B cell (primary cell): ENCODE measurements around the gene CLDN6. TPM values are rescaled to one million over a fixed set of nuclear protein-coding genes. Genes with fewer than 3 reads are reported as not detected.

Experiments used
- ATAC-seq: fragments of 200-7000 bp; cut with Tn5 transposase; one replicate; pipeline ENCODE4 v1.10.0; 2021; ENCODE audit warnings: low read depth, mild to moderate bottlenecking, moderate number of reproducible peaks, moderate library complexity
- CTCF ChIA-PET: fragments of 350-600 bp; sonication (Branson Sonifier 250); formaldehyde crosslinking; loops from one replicate; lab custom pipeline; 2021; ENCODE audit warnings: antibody characterized with exemption, inconsistent platforms; lab: Charles Lee
- POLR2A ChIA-PET: fragments of 350-600 bp; sonication (Branson Sonifier 250); formaldehyde crosslinking; loops from one replicate; lab custom pipeline; 2021; ENCODE audit warnings: antibody characterized with exemption; lab: Charles Lee
- DNase-seq: peaks from one replicate; pipeline ENCODE4 v3.0.0; 2013
- H2AFZ ChIP-seq: 2 replicates; pipeline ENCODE4 v1.6.1; 2012; ENCODE audit warnings: mild to moderate bottlenecking, low read depth, low read length; ENCODE audit not compliant: insufficient read depth, poor library complexity, severe bottlenecking
- H3K27ac ChIP-seq, 2 donors: 1 replicate in 1 of 2; 2 replicates in 1 of 2; pipeline ENCODE4 v1.5.1; 2012 to 2013; ENCODE audit warnings: low read length in 2 of 2, mild to moderate bottlenecking in 2 of 2, moderate library complexity in 1 of 2
- H3K27me3 ChIP-seq, 4 experiments: fragments of 200-600 bp in 1 of 4; sonication (generic) in 1 of 4; replicated peaks in 1 of 4; 1 replicate in 2 of 4; 2 replicates in 2 of 4; pipeline versions ENCODE4 v1.6.1 to v1.7.0; 2013 to 2016; ENCODE audit warnings: low read length in 3 of 4, mild to moderate bottlenecking in 2 of 4, mixed read lengths in 1 of 4, moderate library complexity in 1 of 4; ENCODE audit not compliant: insufficient read depth in 4 of 4, control insufficient read depth in 3 of 4; ENCODE audit errors: control extremely low read depth in 1 of 4
- H3K36me3 ChIP-seq, 2 experiments: replicated peaks in 1 of 2; 1 replicate in 1 of 2; 2 replicates in 1 of 2; pipeline versions ENCODE4 v1.6.1 to v1.7.1; 2013; ENCODE audit warnings: low read length in 1 of 2; ENCODE audit not compliant: insufficient read depth in 2 of 2, control insufficient read depth in 1 of 2; ENCODE audit errors: control extremely low read depth in 1 of 2, extremely low read depth in 1 of 2
- H3K4me1 ChIP-seq, 2 donors: fragments of 200-600 bp in 1 of 2; sonication (generic) in 1 of 2; 1 replicate in 1 of 2; 2 replicates in 1 of 2; pipeline versions ENCODE4 v1.5.1 to v1.6.1; 2013 to 2017; ENCODE audit warnings: low read length in 2 of 2; ENCODE audit not compliant: control insufficient read depth in 2 of 2, insufficient read depth in 2 of 2
- H3K4me2 ChIP-seq: replicated peaks from 2 replicates; pipeline ENCODE3; 2012; ENCODE audit warnings: mild to moderate bottlenecking, low read depth, low read length; ENCODE audit not compliant: poor library complexity, severe bottlenecking
- H3K4me3 ChIP-seq, 5 experiments: fragments of 200-600 bp in 1 of 5; sonication (generic) in 1 of 5; 1 replicate in 3 of 5; 2 replicates in 2 of 5; pipeline versions ENCODE4 v1.5.1 to v1.7.0; 2011 to 2016; ENCODE audit warnings: low read length in 4 of 5, mild to moderate bottlenecking in 4 of 5, low read depth in 2 of 5, control low read depth in 1 of 5, moderate library complexity in 1 of 5; ENCODE audit not compliant: insufficient read depth in 1 of 5; ENCODE audit errors: control extremely low read depth in 1 of 5, extremely low read depth in 1 of 5
- H3K79me2 ChIP-seq: fragments of 200-600 bp; sonication (generic); one replicate; pipeline ENCODE4 v1.6.0; 2016; ENCODE audit warnings: low read length; ENCODE audit not compliant: control insufficient read depth, insufficient read depth
- H3K9ac ChIP-seq: fragments of 200-600 bp; sonication (generic); 2 replicates; pipeline ENCODE4 v1.6.1; 2017; ENCODE audit warnings: mild to moderate bottlenecking, low read length, moderate library complexity
- H3K9me3 ChIP-seq, 3 donors: one replicate each; pipeline versions ENCODE4 v1.6.1 to v1.7.1; 2013; ENCODE audit warnings: low read length in 2 of 3; ENCODE audit not compliant: control insufficient read depth in 2 of 3, insufficient read depth in 1 of 3; ENCODE audit errors: control extremely low read depth in 1 of 3
- H4K20me1 ChIP-seq: 2 replicates; pipeline ENCODE4 v1.6.0; 2012; ENCODE audit warnings: mild to moderate bottlenecking, low read length; ENCODE audit not compliant: insufficient read depth, control insufficient read depth, poor library complexity, severe bottlenecking
- H3K27ac Mint-ChIP-seq: one replicate; pipeline ENCODE4 v1.8.0; 2021; ENCODE audit warnings: mixed read lengths
- H3K27me3 Mint-ChIP-seq: one replicate; pipeline ENCODE4 v1.8.0; 2021; ENCODE audit warnings: mixed read lengths
- H3K4me1 Mint-ChIP-seq: one replicate; pipeline ENCODE4 v1.8.0; 2021; ENCODE audit warnings: mixed read lengths
- H3K4me3 Mint-ChIP-seq: one replicate; pipeline ENCODE4 v1.8.0; 2021; ENCODE audit warnings: mixed read lengths
- H3K9me3 Mint-ChIP-seq: one replicate; pipeline ENCODE4 v1.8.0; 2022; ENCODE audit warnings: mixed read lengths; ENCODE audit not compliant: insufficient read depth
- CTCF ChIP-seq: fragments of 200-600 bp; IDR thresholded peaks from one replicate; pipeline ENCODE4 v1.8.0; 2022; ENCODE audit warnings: antibody characterized with exemption, mild to moderate bottlenecking
- EZH2 ChIP-seq: IDR thresholded peaks from 2 replicates; pipeline ENCODE4 v1.6.1; 2012; ENCODE audit warnings: borderline replicate concordance, low read depth, mild to moderate bottlenecking, moderate library complexity, low read length; ENCODE audit not compliant: insufficient read depth, poor library complexity, severe bottlenecking
- WGBS: methylation state at CpG from one replicate; pipeline ENCODE4 v1.1.5; 2013; ENCODE audit warnings: missing lambda C conversion rate; ENCODE audit not compliant: insufficient coverage; 5-methylcytosine and 5-hydroxymethylcytosine counted together
- intact Hi-C: fragments of 100-400 bp; cut with micrococcal nuclease; formaldehyde crosslinking; loops from one replicate; pipeline ENCODE4 v1.10.0; 2022
- polyA plus RNA-seq: library from polyadenylated mRNA; depleted of rRNA; stranded (reverse); fragments of >200 nt; gene quantifications from 2 replicates; pipeline ENCODE4 v1.2.3, GENCODE V29; 2012
- total RNA-seq, 2 donors: library from RNA; stranded (reverse); fragments of 120-200 nt in 1 of 2; gene quantifications; 1 replicate in 1 of 2; 2 replicates in 1 of 2; pipeline versions ENCODE4 v1.2.3 to v1.2.4, GENCODE V29; 2013 to 2022

Gene CLDN6
- total and polyA plus RNA-seq, 2 donors (not counting 1 experiment from before 2014, with no cell fraction given), result not detected

DNA sequence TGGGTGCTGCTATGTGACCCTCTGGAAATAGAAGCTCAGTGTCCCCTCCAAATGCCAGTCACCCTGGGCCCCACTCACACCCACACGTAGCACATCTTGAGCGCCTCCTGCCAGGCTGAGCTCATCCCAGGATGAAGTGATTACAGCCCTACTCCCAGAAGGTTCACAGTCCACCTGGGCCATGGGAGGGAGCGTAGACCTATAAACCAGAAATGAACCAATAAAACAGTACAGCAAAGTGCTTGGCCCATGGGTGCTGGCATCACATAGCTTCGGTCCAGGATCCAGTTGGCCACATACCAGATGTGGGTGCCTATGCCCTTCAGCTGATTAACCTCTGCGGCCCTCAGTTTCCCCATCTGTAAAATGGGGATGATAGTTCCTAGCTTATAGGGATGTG lies 20.9 kb upstream of the CLDN6 start:
- CTCF ChIA-PET, result interaction anchor here (1.1 to 1.8 kb wide), 2 partner anchors 11 to 91 kb away, joined by 3 to 7 read pairs; no protein-coding TSS in a partner anchor
- H3K4me3 ChIP-seq, result no peak overlapping the region
- peaks cover 0 to 16% (median 0%) of the 10 kb centered on the region in 3 donors for H3K9me3 ChIP-seq
- TF ChIP-seq CTCF (no peak), EZH2 (no peak)
- H3K4me1 ChIP-seq, result peaks cover 15 to 30% of the 10 kb centered on the region in 2 donors
- peaks cover 3% of the 10 kb centered on the region for H4K20me1 ChIP-seq
- H3K9me3 Mint-ChIP-seq, result no peaks in the 10 kb centered on the region
- H2AFZ ChIP-seq, result no peak overlapping the region
- no peak overlapping the region for H3K4me2 ChIP-seq
- intact Hi-C loops, result no loop called here
- no peak overlapping the region for H3K9ac ChIP-seq
- POLR2A ChIA-PET, result no interaction called here
- no peak overlapping the region for H3K27ac Mint-ChIP-seq
- 86% methylated on average over 4 of the region's 5 CpGs for WGBS
- no peak for DNase-seq
- H3K27me3 ChIP-seq, result peaks cover 0 to 68% (median 39%) of the 10 kb centered on the region in 4 experiments
- H3K27ac ChIP-seq, result no peak overlapping the region
- peaks cover 9% of the 10 kb centered on the region for H3K4me1 Mint-ChIP-seq
- no peak for ATAC-seq
- H3K36me3 ChIP-seq, result no peaks in the 10 kb centered on the region
- H3K27me3 Mint-ChIP-seq, result peaks cover 43% of the 10 kb centered on the region
- no peaks in the 10 kb centered on the region for H3K79me2 ChIP-seq
- no peak overlapping the region for H3K4me3 Mint-ChIP-seq

- H3K4me1 ChIP-seq, result peaks cover 15 to 30% of the 10 kb centered on the region in 2 donors
- H3K27me3 Mint-ChIP-seq, result peaks cover 43% of the 10 kb centered on the region
- DNase-seq, result no peak
- ChIA-PET CTCF (interaction anchor here (1.1 to 1.8 kb wide), 3 partner anchors 9 to 91 kb away, joined by 3 to 7 read pairs (median 7); no protein-coding TSS in a partner anchor), POLR2A (no interaction called here)
- peaks cover 0 to 68% (median 37%) of the 10 kb centered on the region in 4 experiments for H3K27me3 ChIP-seq
- H3K36me3 ChIP-seq, result no peaks in the 10 kb centered on the region
- no peak overlapping the region for H3K27ac Mint-ChIP-seq
- no peak overlapping the region for H3K4me3 ChIP-seq
- H4K20me1 ChIP-seq, result peaks cover 3% of the 10 kb centered on the region
- H3K4me3 Mint-ChIP-seq, result no peak overlapping the region
- H2AFZ ChIP-seq, result no peak overlapping the region
- intact Hi-C loops, result no loop called here
- peaks cover 0 to 14% (median 0%) of the 10 kb centered on the region in 3 donors for H3K9me3 ChIP-seq
- H3K9me3 Mint-ChIP-seq, result no peaks in the 10 kb centered on the region
- H3K9ac ChIP-seq, result no peak overlapping the region
- WGBS, result 46% methylated on average over 11 of the region's 11 CpGs
- ATAC-seq, result no peak
- H3K4me1 Mint-ChIP-seq, result peaks cover 9% of the 10 kb centered on the region
- no peak overlapping the region for H3K4me2 ChIP-seq
- H3K79me2 ChIP-seq, result no peaks in the 10 kb centered on the region
- no peak overlapping the region for H3K27ac ChIP-seq
- no peak for TF ChIP-seq CTCF
- TF ChIP-seq EZH2, result no peak
Observed at GRCh38 chr16:3038256-3038655, 20.3 kb upstream of the CLDN6 start.
